GM12878 (cell line): ENCODE results near the gene VEGFD. TPM values are rescaled to one million over a fixed set of nuclear protein-coding genes. Genes with fewer than 3 reads are reported as not detected.
A peak's percentile ranks its signal among the peaks of the same experiment; 100 is the strongest.

ENCODE experiments used
- ATAC-seq: fragments of 200-7000 bp; cut with Tn5 transposase; 3 replicates; pipeline ENCODE4 v1.9.1; 2020; ENCODE audit warnings: mild to moderate bottlenecking, moderate library complexity
- BruUV-seq: library from RNA; stranded (reverse); fragments of 400-500 nt; replicated peaks from 2 replicates; lab custom pipeline; 2021; lab: Mats Ljungman, UMichigan
- CTCF ChIA-PET: fragments of 300-600 bp; sonication (Branson Sonifier 250); formaldehyde crosslinking; extraction: SDS; loops from one replicate; lab custom pipeline; 2021; ENCODE audit warnings: inconsistent platforms; lab: Yijun Ruan, JAX
- POLR2A ChIA-PET: fragments of 350-600 bp; formaldehyde crosslinking; extraction: SDS; loops from one replicate; lab custom pipeline; 2021; ENCODE audit warnings: inconsistent platforms; lab: Charles Lee
- RAD21 ChIA-PET: fragments of 300-600 bp; sonication (Branson Sonifier 250); formaldehyde crosslinking; loops from one replicate; lab custom pipeline; 2023; ENCODE audit warnings: antibody characterized with exemption; ENCODE audit not compliant: unreplicated experiment; lab: Charles Lee
- SMC1A ChIA-PET: fragments of 300-600 bp; sonication (Branson Sonifier 250); formaldehyde crosslinking; loops from one replicate; lab custom pipeline; 2023; ENCODE audit not compliant: unreplicated experiment, uncharacterized antibody; lab: Charles Lee
- DNase-seq: peaks from one replicate; pipeline ENCODE4 v3.0.0-alpha.2; 2011; ENCODE audit warnings: low read depth, low spot score
- FAIRE-seq: peaks from 3 replicates; lab custom pipeline; 2011; peaks lifted over from hg19 to GRCh38; lab: Jason Lieb, UNC
- H2AFZ ChIP-seq: 2 replicates; pipeline ENCODE4 v1.6.0; 2011; ENCODE audit warnings: low read depth, low read length, control low read depth; ENCODE audit not compliant: control insufficient read depth
- H3K27ac ChIP-seq: 2 replicates; pipeline ENCODE4 v1.5.1; 2011; ENCODE audit warnings: control low read depth; ENCODE audit not compliant: control insufficient read depth, insufficient read depth
- H3K27me3 ChIP-seq, 2 experiments: replicated peaks in 1 of 2; 2 replicates each; pipeline versions ENCODE4 v1.6.0 to v1.6.1; 2011; ENCODE audit warnings: low read length in 1 of 2; ENCODE audit not compliant: control insufficient read depth in 2 of 2, insufficient read depth in 2 of 2
- H3K36me3 ChIP-seq, 2 experiments: 2 replicates each; pipeline ENCODE4 v1.5.1; 2011; ENCODE audit warnings: low read length in 1 of 2; ENCODE audit not compliant: control insufficient read depth in 2 of 2, insufficient read depth in 2 of 2
- H3K4me1 ChIP-seq: 2 replicates; pipeline ENCODE4 v1.6.1; 2011; ENCODE audit warnings: mild to moderate bottlenecking, low read length, moderate library complexity, mixed read lengths; ENCODE audit not compliant: control insufficient read depth, insufficient read depth
- H3K4me2 ChIP-seq: 2 replicates; pipeline ENCODE4 v1.6.0; 2011; ENCODE audit warnings: control low read depth; ENCODE audit not compliant: control insufficient read depth, insufficient read depth
- H3K4me3 ChIP-seq: fragments of 200-600 bp; sonication (generic); 2 replicates; pipeline ENCODE4 v1.5.1; 2016
- H3K79me2 ChIP-seq: 2 replicates; pipeline ENCODE4 v1.6.0; 2011; ENCODE audit warnings: low read length; ENCODE audit not compliant: control insufficient read depth, insufficient read depth
- H3K9ac ChIP-seq: 2 replicates; pipeline ENCODE4 v1.8.0; 2011; ENCODE audit warnings: low read length, control low read depth, mixed read lengths; ENCODE audit not compliant: control insufficient read depth, insufficient read depth
- H3K9me3 ChIP-seq: replicated peaks from 3 replicates; pipeline ENCODE4 v1.5.1; 2011; ENCODE audit warnings: mild to moderate bottlenecking, low read length; ENCODE audit not compliant: control insufficient read depth, insufficient read depth
- H4K20me1 ChIP-seq: 2 replicates; pipeline ENCODE4 v1.6.0; 2011; ENCODE audit not compliant: control insufficient read depth, insufficient read depth
- CEBPB ChIP-seq, 2 experiments: fragments of 150-350 bp in 1 of 2; IDR thresholded peaks; 2 replicates each; pipeline ENCODE4 v1.6.1; 2012 to 2014; ENCODE audit warnings: low read depth in 2 of 2, low read length in 2 of 2, borderline replicate concordance in 1 of 2, inconsistent platforms in 1 of 2
- CUX1 ChIP-seq: IDR thresholded peaks from 2 replicates; pipeline ENCODE4 v1.6.1; 2012; ENCODE audit warnings: improper control_type of control experiment, low read depth, low read length; ENCODE audit not compliant: insufficient replicate concordance
- ESRRA ChIP-seq: IDR thresholded peaks from 2 replicates; pipeline ENCODE4 v1.6.1; 2012; ENCODE audit warnings: mild to moderate bottlenecking, low read length, improper control_type of control experiment
- FOS ChIP-seq: IDR thresholded peaks from 3 replicates; pipeline ENCODE4 v1.6.1; 2011; ENCODE audit warnings: borderline replicate concordance; ENCODE audit not compliant: insufficient read length; ENCODE audit errors: extremely low read depth
- IKZF2 ChIP-seq, 2 experiments: fragments of 450-650 bp; IDR thresholded peaks; 2 replicates each; pipeline ENCODE4 v1.6.1; 2017; ENCODE audit warnings: mild to moderate bottlenecking in 2 of 2, moderate library complexity in 2 of 2
- NFXL1 ChIP-seq: fragments of 450-650 bp; IDR thresholded peaks from 2 replicates; pipeline ENCODE4 v1.6.1; 2017; ENCODE audit warnings: antibody characterized with exemption, mild to moderate bottlenecking, borderline replicate concordance
- NR2F1 ChIP-seq: fragments of 450-650 bp; conservative IDR thresholded peaks from 2 replicates; pipeline ENCODE4 v1.6.1; 2017; ENCODE audit warnings: mild to moderate bottlenecking
- PAX8 ChIP-seq: fragments of 450-650 bp; IDR thresholded peaks from 2 replicates; pipeline ENCODE4 v1.6.1; 2017; ENCODE audit warnings: mild to moderate bottlenecking, moderate library complexity
- POLR2AphosphoS2 ChIP-seq: IDR thresholded peaks from 2 replicates; pipeline ENCODE4 v1.6.1; 2011; ENCODE audit warnings: low read depth, mild to moderate bottlenecking, low read length, improper control_type of control experiment, moderate library complexity
- RAD21 ChIP-seq: IDR thresholded peaks from 2 replicates; pipeline ENCODE4 v1.6.1; 2011; ENCODE audit warnings: mild to moderate bottlenecking, low read depth, low read length, moderate library complexity; ENCODE audit not compliant: insufficient read depth
- TBL1XR1 ChIP-seq: IDR thresholded peaks from 2 replicates; pipeline ENCODE4 v1.6.1; 2012; ENCODE audit warnings: low read depth, low read length, improper control_type of control experiment
- ZBTB11 ChIP-seq: fragments of 450-650 bp; formaldehyde crosslinking; IDR thresholded peaks from 2 replicates; pipeline ENCODE4 v1.5.0; 2022; ENCODE audit warnings: mild to moderate bottlenecking, missing genetic modification characterization
- in situ Hi-C: fragments of 300-500 bp; cut with MboI; formaldehyde crosslinking; loops from 9 replicates; pipeline ENCODE4 v1.14.3; 2018; ENCODE audit warnings: mixed read lengths
- intact Hi-C: fragments of 100-400 bp; cut with micrococcal nuclease; formaldehyde crosslinking; loops from one replicate; pipeline ENCODE4 v1.14.2; 2022; ENCODE audit not compliant: unreplicated experiment
- polyA plus RNA-seq, 11 experiments: library from polyadenylated mRNA; depleted of rRNA in 4 of 11; unstranded in 6 of 11; stranded (reverse) in 5 of 11; fragments of >200 nt; fragmentation: Nextera tagmentation in 4 of 11; fragmentation: Illumina TruSeq in 1 of 11; extraction: Ambion mirVana in 4 of 11; extraction: Trizol in 1 of 11; gene quantifications; 1 replicate in 1 of 11; 2 replicates in 10 of 11; pipeline versions ENCODE4 v1.2.1 to v1.2.3, GENCODE V29; 2011 to 2016; ENCODE audit warnings: inconsistent platforms in 2 of 11, missing spikeins in 2 of 11, low read depth in 1 of 11
- total RNA-seq, 4 experiments: library from RNA; depleted of rRNA in 3 of 4; stranded (reverse); fragments of >200 nt in 3 of 4; fragmentation: Illumina TruSeq in 1 of 4; extraction: Trizol in 1 of 4; gene quantifications; 2 replicates each; pipeline versions ENCODE4 v1.2.1 to v1.2.3, GENCODE V29; 2013 to 2021
- TF ChIP-seq, protein P1 (sequence below): fragments of 450-650 bp; IDR thresholded peaks from 2 replicates; pipeline ENCODE4 v1.6.1; 2017; ENCODE audit warnings: antibody characterized with exemption, mild to moderate bottlenecking, moderate library complexity

VEGFD gene
- total and polyA plus RNA-seq, 10 of the 15 experiments (the other 5 are each of a cell fraction or from before 2014, with no cell fraction given): 0.15 TPM; not detected in 9

DNA sequence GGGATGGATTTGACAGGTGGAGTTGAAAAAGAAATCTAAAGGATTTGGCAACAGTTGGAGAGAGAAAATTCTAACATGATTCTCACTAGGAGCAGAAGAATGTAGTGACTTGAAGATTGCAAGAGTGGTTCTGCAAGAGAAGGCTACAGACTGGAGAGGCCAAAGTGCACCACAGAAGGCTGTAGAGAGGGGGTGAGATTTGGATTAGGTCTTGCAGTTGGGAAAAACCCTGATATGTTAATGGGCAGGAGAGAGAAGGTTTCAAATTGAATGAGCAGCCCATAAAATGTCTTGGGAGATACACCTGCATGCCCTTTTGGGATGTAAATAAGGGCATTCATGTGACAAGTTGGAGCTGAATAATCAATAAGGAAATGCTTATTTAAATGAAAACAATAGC lies 14.7 kb upstream of the VEGFD start:
- POLR2A ChIA-PET: no interaction called here
- in situ Hi-C loops: no loop called here
- TF ChIP-seq NFXL1 (no peak), FOS (no peak), CUX1 (no peak), TBL1XR1 (no peak), IKZF2 (IDR thresholded peaks at IDR 0.05) (no peak), RAD21 (no peak), POLR2AphosphoS2 (no peak), ESRRA (no peak), NR2F1 (no peak), PAX8 (no peak), CEBPB (IDR thresholded peaks at IDR 0.05; ENCODE audit: borderline replicate concordance in 1 of 2, low read depth in 2 of 2, low read length in 2 of 2) (no peak), ZBTB11 (CRISPR knock-in tag) (no peak)
- TF ChIP-seq, protein P1, sequence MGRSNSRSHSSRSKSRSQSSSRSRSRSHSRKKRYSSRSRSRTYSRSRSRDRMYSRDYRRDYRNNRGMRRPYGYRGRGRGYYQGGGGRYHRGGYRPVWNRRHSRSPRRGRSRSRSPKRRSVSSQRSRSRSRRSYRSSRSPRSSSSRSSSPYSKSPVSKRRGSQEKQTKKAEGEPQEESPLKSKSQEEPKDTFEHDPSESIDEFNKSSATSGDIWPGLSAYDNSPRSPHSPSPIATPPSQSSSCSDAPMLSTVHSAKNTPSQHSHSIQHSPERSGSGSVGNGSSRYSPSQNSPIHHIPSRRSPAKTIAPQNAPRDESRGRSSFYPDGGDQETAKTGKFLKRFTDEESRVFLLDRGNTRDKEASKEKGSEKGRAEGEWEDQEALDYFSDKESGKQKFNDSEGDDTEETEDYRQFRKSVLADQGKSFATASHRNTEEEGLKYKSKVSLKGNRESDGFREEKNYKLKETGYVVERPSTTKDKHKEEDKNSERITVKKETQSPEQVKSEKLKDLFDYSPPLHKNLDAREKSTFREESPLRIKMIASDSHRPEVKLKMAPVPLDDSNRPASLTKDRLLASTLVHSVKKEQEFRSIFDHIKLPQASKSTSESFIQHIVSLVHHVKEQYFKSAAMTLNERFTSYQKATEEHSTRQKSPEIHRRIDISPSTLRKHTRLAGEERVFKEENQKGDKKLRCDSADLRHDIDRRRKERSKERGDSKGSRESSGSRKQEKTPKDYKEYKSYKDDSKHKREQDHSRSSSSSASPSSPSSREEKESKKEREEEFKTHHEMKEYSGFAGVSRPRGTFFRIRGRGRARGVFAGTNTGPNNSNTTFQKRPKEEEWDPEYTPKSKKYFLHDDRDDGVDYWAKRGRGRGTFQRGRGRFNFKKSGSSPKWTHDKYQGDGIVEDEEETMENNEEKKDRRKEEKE: no peak

More for the DNA sequence above, 14.7 kb upstream of the VEGFD start:
- H3K4me2 ChIP-seq: no peak overlapping the region
- H3K9ac ChIP-seq: no peak overlapping the region
- DNase-seq: no peak
- peak; percentile 64; the same call in 2 of the 3 replicates for ATAC-seq
- H3K27me3 ChIP-seq: no peaks in the 10 kb centered on the region
- no peak overlapping the region for H3K27ac ChIP-seq
- H3K36me3 ChIP-seq: no peaks in the 10 kb centered on the region
- H2AFZ ChIP-seq: no peak overlapping the region
- no peak for FAIRE-seq
- ChIA-PET RAD21 (no interaction called here), CTCF (no interaction called here), SMC1A (interaction anchor here (1.6 kb wide), 1 partner anchor 68 kb away, joined by 5 read pairs; no protein-coding TSS in a partner anchor)
- no peak overlapping the region for H3K4me3 ChIP-seq
- H3K9me3 ChIP-seq: no peaks in the 10 kb centered on the region
- H4K20me1 ChIP-seq: no peaks in the 10 kb centered on the region
- H3K79me2 ChIP-seq: no peaks in the 10 kb centered on the region
- no peaks in the 10 kb centered on the region for H3K4me1 ChIP-seq
- no TSS peak for BruUV-seq
- intact Hi-C loops: no loop called here
